GM12878 (cell line): ENCODE measurements around the gene GPR137B. TPM values are rescaled to one million over a fixed set of nuclear protein-coding genes. Genes with fewer than 3 reads are reported as not detected.

Experiments used
- ATAC-seq: fragments of 200-7000 bp; cut with Tn5 transposase; 3 replicates; pipeline ENCODE4 v1.9.1; 2020; ENCODE audit warnings: mild to moderate bottlenecking, moderate library complexity
- BruUV-seq: library from RNA; stranded (reverse); fragments of 400-500 nt; replicated peaks from 2 replicates; lab custom pipeline; 2021; lab: Mats Ljungman, UMichigan
- CTCF ChIA-PET: fragments of 300-600 bp; sonication (Branson Sonifier 250); formaldehyde crosslinking; extraction: SDS; loops from one replicate; lab custom pipeline; 2021; ENCODE audit warnings: inconsistent platforms; lab: Yijun Ruan, JAX
- POLR2A ChIA-PET: fragments of 350-600 bp; formaldehyde crosslinking; extraction: SDS; loops from one replicate; lab custom pipeline; 2021; ENCODE audit warnings: inconsistent platforms; lab: Charles Lee
- RAD21 ChIA-PET: fragments of 300-600 bp; sonication (Branson Sonifier 250); formaldehyde crosslinking; loops from one replicate; lab custom pipeline; 2023; ENCODE audit warnings: antibody characterized with exemption; ENCODE audit not compliant: unreplicated experiment; lab: Charles Lee
- SMC1A ChIA-PET: fragments of 300-600 bp; sonication (Branson Sonifier 250); formaldehyde crosslinking; loops from one replicate; lab custom pipeline; 2023; ENCODE audit not compliant: unreplicated experiment, uncharacterized antibody; lab: Charles Lee
- DNase-seq: peaks from one replicate; pipeline ENCODE4 v3.0.0-alpha.2; 2011; ENCODE audit warnings: low read depth, low spot score
- FAIRE-seq: peaks from 3 replicates; lab custom pipeline; 2011; peaks lifted over from hg19 to GRCh38; lab: Jason Lieb, UNC
- H2AFZ ChIP-seq: 2 replicates; pipeline ENCODE4 v1.6.0; 2011; ENCODE audit warnings: low read depth, low read length, control low read depth; ENCODE audit not compliant: control insufficient read depth
- H3K27ac ChIP-seq: 2 replicates; pipeline ENCODE4 v1.5.1; 2011; ENCODE audit warnings: control low read depth; ENCODE audit not compliant: control insufficient read depth, insufficient read depth
- H3K27me3 ChIP-seq, 2 experiments: replicated peaks in 1 of 2; 2 replicates each; pipeline versions ENCODE4 v1.6.0 to v1.6.1; 2011; ENCODE audit warnings: low read length in 1 of 2; ENCODE audit not compliant: control insufficient read depth in 2 of 2, insufficient read depth in 2 of 2
- H3K36me3 ChIP-seq, 2 experiments: 2 replicates each; pipeline ENCODE4 v1.5.1; 2011; ENCODE audit warnings: low read length in 1 of 2; ENCODE audit not compliant: control insufficient read depth in 2 of 2, insufficient read depth in 2 of 2
- H3K4me1 ChIP-seq: 2 replicates; pipeline ENCODE4 v1.6.1; 2011; ENCODE audit warnings: mild to moderate bottlenecking, low read length, moderate library complexity, mixed read lengths; ENCODE audit not compliant: control insufficient read depth, insufficient read depth
- H3K4me2 ChIP-seq: 2 replicates; pipeline ENCODE4 v1.6.0; 2011; ENCODE audit warnings: control low read depth; ENCODE audit not compliant: control insufficient read depth, insufficient read depth
- H3K4me3 ChIP-seq: fragments of 200-600 bp; sonication (generic); 2 replicates; pipeline ENCODE4 v1.5.1; 2016
- H3K79me2 ChIP-seq: 2 replicates; pipeline ENCODE4 v1.6.0; 2011; ENCODE audit warnings: low read length; ENCODE audit not compliant: control insufficient read depth, insufficient read depth
- H3K9ac ChIP-seq: 2 replicates; pipeline ENCODE4 v1.8.0; 2011; ENCODE audit warnings: low read length, control low read depth, mixed read lengths; ENCODE audit not compliant: control insufficient read depth, insufficient read depth
- H3K9me3 ChIP-seq: replicated peaks from 3 replicates; pipeline ENCODE4 v1.5.1; 2011; ENCODE audit warnings: mild to moderate bottlenecking, low read length; ENCODE audit not compliant: control insufficient read depth, insufficient read depth
- H4K20me1 ChIP-seq: 2 replicates; pipeline ENCODE4 v1.6.0; 2011; ENCODE audit not compliant: control insufficient read depth, insufficient read depth
- ATF7 ChIP-seq: fragments of 450-650 bp; IDR thresholded peaks from 2 replicates; pipeline ENCODE4 v1.6.1; 2016; ENCODE audit warnings: low read depth, mild to moderate bottlenecking
- BACH1 ChIP-seq: fragments of 450-650 bp; IDR thresholded peaks from 2 replicates; pipeline ENCODE4 v1.6.1; 2017; ENCODE audit warnings: mild to moderate bottlenecking, borderline replicate concordance
- BHLHE40 ChIP-seq, 2 experiments: fragments of 450-650 bp in 1 of 2; IDR thresholded peaks; 2 replicates each; pipeline ENCODE4 v1.6.1; 2011 to 2017; ENCODE audit warnings: low read depth in 2 of 2, borderline replicate concordance in 1 of 2, improper control_type of control experiment in 1 of 2, low read length in 1 of 2, mild to moderate bottlenecking in 1 of 2
- E4F1 ChIP-seq: fragments of 450-650 bp; IDR thresholded peaks from 2 replicates; pipeline ENCODE4 v1.6.1; 2018; ENCODE audit warnings: borderline replicate concordance, mild to moderate bottlenecking; ENCODE audit not compliant: partially characterized antibody
- EP300 ChIP-seq, 2 experiments: fragments of 150-350 bp in 1 of 2; IDR thresholded peaks; 2 replicates each; pipeline ENCODE4 v1.6.1; 2011 to 2012; ENCODE audit warnings: low read depth in 2 of 2, low read length in 2 of 2, borderline replicate concordance in 1 of 2, improper control_type of control experiment in 1 of 2, inconsistent platforms in 1 of 2; ENCODE audit not compliant: control insufficient read depth in 1 of 2
- HSF1 ChIP-seq: fragments of 150-350 bp; IDR thresholded peaks from 2 replicates; pipeline ENCODE4 v1.6.1; 2014; ENCODE audit warnings: mild to moderate bottlenecking, low read depth, low read length
- KAT2A ChIP-seq: conservative IDR thresholded peaks from 2 replicates; pipeline ENCODE4 v1.6.1; 2011; ENCODE audit warnings: low read depth, low read length; ENCODE audit not compliant: control insufficient read depth
- MTA2 ChIP-seq: fragments of 450-650 bp; IDR thresholded peaks from 2 replicates; pipeline ENCODE4 v1.6.1; 2016; ENCODE audit warnings: low read depth, mild to moderate bottlenecking, moderate library complexity
- NFYA ChIP-seq: IDR thresholded peaks from 2 replicates; pipeline ENCODE4 v1.6.1; 2011; ENCODE audit warnings: low read depth, mild to moderate bottlenecking, low read length, improper control_type of control experiment, borderline replicate concordance
- ZNF687 ChIP-seq: fragments of 450-650 bp; IDR thresholded peaks from 2 replicates; pipeline ENCODE4 v1.6.1; 2017; ENCODE audit warnings: mild to moderate bottlenecking, moderate library complexity
- WGBS: methylation state at CpG from one replicate; pipeline ENCODE4 v1.1.6; 2016; ENCODE audit warnings: low lambda C conversion rate; ENCODE audit not compliant: insufficient replicate concordance, insufficient coverage; ENCODE audit errors: missing lambda C conversion rate; 5-methylcytosine and 5-hydroxymethylcytosine counted together
- in situ Hi-C: fragments of 300-500 bp; cut with MboI; formaldehyde crosslinking; loops from 9 replicates; pipeline ENCODE4 v1.14.3; 2018; ENCODE audit warnings: mixed read lengths
- intact Hi-C: fragments of 100-400 bp; cut with micrococcal nuclease; formaldehyde crosslinking; loops from one replicate; pipeline ENCODE4 v1.14.2; 2022; ENCODE audit not compliant: unreplicated experiment
- polyA plus RNA-seq, 11 experiments: library from polyadenylated mRNA; depleted of rRNA in 4 of 11; unstranded in 6 of 11; stranded (reverse) in 5 of 11; fragments of >200 nt; fragmentation: Nextera tagmentation in 4 of 11; fragmentation: Illumina TruSeq in 1 of 11; extraction: Ambion mirVana in 4 of 11; extraction: Trizol in 1 of 11; gene quantifications; 1 replicate in 1 of 11; 2 replicates in 10 of 11; pipeline versions ENCODE4 v1.2.1 to v1.2.3, GENCODE V29; 2011 to 2016; ENCODE audit warnings: inconsistent platforms in 2 of 11, missing spikeins in 2 of 11, low read depth in 1 of 11
- total RNA-seq, 4 experiments: library from RNA; depleted of rRNA in 3 of 4; stranded (reverse); fragments of >200 nt in 3 of 4; fragmentation: Illumina TruSeq in 1 of 4; extraction: Trizol in 1 of 4; gene quantifications; 2 replicates each; pipeline versions ENCODE4 v1.2.1 to v1.2.3, GENCODE V29; 2013 to 2021
- TF ChIP-seq, protein P1 (sequence below): fragments of 450-650 bp; IDR thresholded peaks from 2 replicates; pipeline ENCODE4 v1.6.1; 2016; ENCODE audit warnings: mild to moderate bottlenecking

GPR137B gene
- total and polyA plus RNA-seq, 10 of the 15 experiments (the other 5 are each of a cell fraction or from before 2014, with no cell fraction given), result 5.4 to 20.8 (median 12.5) TPM

- Histone ChIP-seq H3K4me3 (peak overlapping the region; percentile 20; the same call in 1 of the 2 replicates), H4K20me1 (no peaks in the 10 kb centered on the region), H3K9me3 (peaks cover 29% of the 10 kb centered on the region; the same call in 2 of the 3 replicates), H3K4me2 (peak overlapping the region; percentile 47; the same call in 1 of the 2 replicates), H3K27ac (peak overlapping the region; percentile 56), H3K4me1 (peaks cover 42% of the 10 kb centered on the region), H3K9ac (no peak overlapping the region), H3K36me3 (peaks cover 4 to 5% of the 10 kb centered on the region in 2 experiments; a peak in 3 of 4 replicates), H3K79me2 (peaks cover 27% of the 10 kb centered on the region), H2AFZ (no peak overlapping the region), H3K27me3 (no peaks in the 10 kb centered on the region)
- RAD21 ChIA-PET, result no interaction called here
- in situ Hi-C loops, result no loop called here
- no TSS peak for BruUV-seq
- intact Hi-C loops, result no loop called here
- FAIRE-seq (no peak), ATAC-seq (no peak), DNase-seq (no peak)
- CTCF ChIA-PET, result interaction anchor here (1.1 kb wide), 1 partner anchor 120 kb away, joined by 3 read pairs; no protein-coding TSS in a partner anchor
- SMC1A ChIA-PET, result interaction anchor here (0.7 to 1.7 kb wide), 4 partner anchors 8 to 120 kb away, joined by 3 to 6 read pairs (median 4); no protein-coding TSS in a partner anchor
- WGBS, result 11% methylated on average over 6 of the region's 6 CpGs
- POLR2A ChIA-PET, result interaction anchor here (0.5 to 0.8 kb wide), 3 partner anchors 9 to 205 kb away, joined by 3 read pairs; no protein-coding TSS in a partner anchor
- TF ChIP-seq HSF1 (no peak), EP300 (IDR thresholded peaks at IDR 0.05; ENCODE audit: borderline replicate concordance in 1 of 2, control insufficient read depth in 1 of 2, low read depth in 2 of 2, low read length in 2 of 2) (peak; percentile 9 to 49; a peak in 2 of 4 replicates), NFYA (no peak), ATF7 (peak; percentile 67), ZNF687 (peak; percentile 64; the same call in 1 of the 2 replicates), KAT2A (no peak), E4F1 (peak; percentile 47), BHLHE40 (IDR thresholded peaks at IDR 0.05; ENCODE audit: borderline replicate concordance in 1 of 2, low read depth in 2 of 2, low read length in 1 of 2) (peak; percentile 65 to 75; a peak in 3 of 4 replicates), BACH1 (peak; percentile 65; the same call in 1 of the 2 replicates), MTA2 (peak; percentile 87)
- TF ChIP-seq, protein P1, sequence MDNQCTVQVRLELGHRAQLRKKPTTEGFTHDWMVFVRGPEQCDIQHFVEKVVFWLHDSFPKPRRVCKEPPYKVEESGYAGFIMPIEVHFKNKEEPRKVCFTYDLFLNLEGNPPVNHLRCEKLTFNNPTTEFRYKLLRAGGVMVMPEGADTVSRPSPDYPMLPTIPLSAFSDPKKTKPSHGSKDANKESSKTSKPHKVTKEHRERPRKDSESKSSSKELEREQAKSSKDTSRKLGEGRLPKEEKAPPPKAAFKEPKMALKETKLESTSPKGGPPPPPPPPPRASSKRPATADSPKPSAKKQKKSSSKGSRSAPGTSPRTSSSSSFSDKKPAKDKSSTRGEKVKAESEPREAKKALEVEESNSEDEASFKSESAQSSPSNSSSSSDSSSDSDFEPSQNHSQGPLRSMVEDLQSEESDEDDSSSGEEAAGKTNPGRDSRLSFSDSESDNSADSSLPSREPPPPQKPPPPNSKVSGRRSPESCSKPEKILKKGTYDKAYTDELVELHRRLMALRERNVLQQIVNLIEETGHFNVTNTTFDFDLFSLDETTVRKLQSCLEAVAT, result peak; percentile 82
These were observed 21.3 kb downstream of the GPR137B start for GRCh38 chr1:236163463-236164153.
